Measurements from ENCODE around the gene ADRA2C. TPM values are rescaled to one million over a fixed set of nuclear protein-coding genes. Genes with fewer than 3 reads are reported as not detected.

Gene ADRA2C
- total and polyA plus RNA-seq, 4 donors, result 0.23 to 5.4 (median 1.9) TPM

- Histone ChIP-seq H3K9me3 (ENCODE audit: control insufficient read depth in 4 of 4, insufficient read depth in 3 of 4, low read length in 3 of 4) (peaks cover 0 to 18% (median 3%) of the 10 kb centered on the region in 4 donors), H3K4me3 (no peak overlapping the region), H3K4me1 (ENCODE audit: control insufficient read depth in 5 of 5, insufficient read depth in 5 of 5, low read length in 5 of 5) (no peaks in the 10 kb centered on the region), H3K27me3 (ENCODE audit: control insufficient read depth in 3 of 3, insufficient read depth in 3 of 3, low read length in 2 of 3) (peaks cover 5 to 45% (median 13%) of the 10 kb centered on the region in 3 donors), H3K36me3 (ENCODE audit: control insufficient read depth in 4 of 4, insufficient read depth in 4 of 4, low read length in 4 of 4) (no peaks in the 10 kb centered on the region), H3K27ac (ENCODE audit: low read depth in 1 of 2, low read length in 1 of 2) (no peak overlapping the region), H3K9ac (ENCODE audit: insufficient read depth in 1 of 2, low read length in 2 of 2) (no peak overlapping the region)
- ATAC-seq (ENCODE audit: insufficient read depth, low FRiP score) (no peak), DNase-seq (no peak)
- WGBS, 2 donors, result 66 to 76% methylated on average over 8 to 9 of the region's 9 CpGs
- no peak for TF ChIP-seq CTCF (IDR thresholded peaks at IDR 0.05; ENCODE audit: control extremely low read depth, extremely low read depth)
These were observed 42.9 kb upstream of the ADRA2C start for GRCh38 chr4:3723232-3723642.

- H3K4me1 ChIP-seq (ENCODE audit: control insufficient read depth in 5 of 5, insufficient read depth in 5 of 5, low read length in 5 of 5), result no peaks in the 10 kb centered on the region
- TF ChIP-seq CTCF (IDR thresholded peaks at IDR 0.05; ENCODE audit: control extremely low read depth, extremely low read depth), result no peak
- H3K9me3 ChIP-seq (ENCODE audit: control insufficient read depth in 4 of 4, insufficient read depth in 3 of 4, low read length in 3 of 4), result peaks cover 0 to 10% (median 0%) of the 10 kb centered on the region in 4 donors
- no peak overlapping the region for H3K9ac ChIP-seq (ENCODE audit: insufficient read depth in 1 of 2, low read length in 2 of 2)
- H3K4me3 ChIP-seq, result no peak overlapping the region
- H3K36me3 ChIP-seq (ENCODE audit: control insufficient read depth in 4 of 4, insufficient read depth in 4 of 4, low read length in 4 of 4), result no peaks in the 10 kb centered on the region
- 11 to 16% methylated on average over 44 of the region's 44 CpGs for WGBS, 2 donors
- no peak overlapping the region for H3K27ac ChIP-seq (ENCODE audit: low read depth in 1 of 2, low read length in 1 of 2)
- ATAC-seq (ENCODE audit: insufficient read depth, low FRiP score) (no peak), DNase-seq (no peak)
- peaks cover 5 to 50% (median 16%) of the 10 kb centered on the region in 3 donors for H3K27me3 ChIP-seq (ENCODE audit: control insufficient read depth in 3 of 3, insufficient read depth in 3 of 3, low read length in 2 of 3)
These were observed 41.6 kb upstream of the ADRA2C start for GRCh38 chr4:3724319-3725231.

- Histone ChIP-seq H3K4me1 (ENCODE audit: control insufficient read depth in 5 of 5, insufficient read depth in 5 of 5, low read length in 5 of 5) (no peaks in the 10 kb centered on the region), H3K27me3 (ENCODE audit: control insufficient read depth in 3 of 3, insufficient read depth in 3 of 3, low read length in 2 of 3) (peaks cover 5 to 45% (median 13%) of the 10 kb centered on the region in 3 donors), H3K4me3 (no peak overlapping the region), H3K27ac (ENCODE audit: low read depth in 1 of 2, low read length in 1 of 2) (no peak overlapping the region), H3K9me3 (ENCODE audit: control insufficient read depth in 4 of 4, insufficient read depth in 3 of 4, low read length in 3 of 4) (peaks cover 0 to 9% (median 0%) of the 10 kb centered on the region in 4 donors), H3K36me3 (ENCODE audit: control insufficient read depth in 4 of 4, insufficient read depth in 4 of 4, low read length in 4 of 4) (no peaks in the 10 kb centered on the region), H3K9ac (ENCODE audit: insufficient read depth in 1 of 2, low read length in 2 of 2) (no peak overlapping the region)
- WGBS, 2 donors, result 36 to 41% methylated on average over 10 of the region's 10 CpGs
- no peak for ATAC-seq (ENCODE audit: insufficient read depth, low FRiP score)
- TF ChIP-seq CTCF (IDR thresholded peaks at IDR 0.05; ENCODE audit: control extremely low read depth, extremely low read depth), result no peak
- peak in 1 of 3 donors; percentile 1 for DNase-seq
These were observed 40.0 kb upstream of the ADRA2C start for GRCh38 chr4:3725936-3726870.
